HPDE6-E6E7 (cell line): Measurements from ENCODE around the gene VGF.
"Not testable (repeated sequence)": the region's sequence is repeated elsewhere in the genome, so short reads cannot be mapped to it uniquely, and the experiment has no call there.

Source experiments
- DNase-seq: peaks from one replicate; pipeline ENCODE4 v3.0.0; 2011; ENCODE audit warnings: missing footprints; ENCODE audit errors: extremely low spot score

Gene VGF

GRCh38 chr7:101137651-101138212, 27.6 kb downstream of the VGF start:
- DNase-seq = no peak

GRCh38 chr7:101134399-101134980, 30.9 kb downstream of the VGF start:
- DNase-seq = no peak

GRCh38 chr7:101133621-101134398, 31.6 kb downstream of the VGF start:
- no peak for DNase-seq

- DNase-seq = not testable (repeated sequence)
Measured at GRCh38 chr7:101132626-101133600, 32.5 kb downstream of the VGF start.

GRCh38 chr7:101129603-101130117, 35.7 kb downstream of the VGF start:
- DNase-seq = no peak

- no peak for DNase-seq
Measured at GRCh38 chr7:101128040-101128834, 37.1 kb downstream of the VGF start.

GRCh38 chr7:101127460-101128039, 37.8 kb downstream of the VGF start:
- no peak for DNase-seq

GRCh38 chr7:101126651-101127459, 38.5 kb downstream of the VGF start, which contains the start of gene SERPINE1:
Gene SERPINE1, plus strand, starts transcription at chr7:101127104. Its CDS starts 1,290 bp downstream, at chr7:101128394.
- DNase-seq = peak; percentile 99

- DNase-seq = peak; percentile 77
Measured at GRCh38 chr7:101125989-101126650, 39.2 kb downstream of the VGF start.

- no peak for DNase-seq
Measured at GRCh38 chr7:101124376-101125056, 40.9 kb downstream of the VGF start.

- no peak for DNase-seq
Measured at GRCh38 chr7:101123703-101124068, 41.7 kb downstream of the VGF start.

- DNase-seq = no peak
Measured at GRCh38 chr7:101122933-101123702, 42.3 kb downstream of the VGF start.

GRCh38 chr7:101121991-101122932, 43.1 kb downstream of the VGF start:
- DNase-seq = peak; percentile 45

GRCh38 chr7:101121631-101121990, 43.8 kb downstream of the VGF start:
- not testable (repeated sequence) for DNase-seq

GRCh38 chr7:101120315-101120714, 45.1 kb downstream of the VGF start:
- no peak for DNase-seq

- DNase-seq = no peak
Measured at GRCh38 chr7:101119876-101120275, 45.5 kb downstream of the VGF start.

GRCh38 chr7:101118856-101119255, 46.5 kb downstream of the VGF start:
- DNase-seq = no peak
